ENCODE results near the gene LDB3.

LDB3 gene

GRCh38 chr10:86651631-86652331 is 16.5 kb upstream of the LDB3 start:
- no peak for DNase-seq (ENCODE audit: low read depth)

- DNase-seq (ENCODE audit: low read depth) = no peak
These were observed 15.7 kb upstream of the LDB3 start for GRCh38 chr10:86652361-86653202.

GRCh38 chr10:86653379-86653778 is 14.9 kb upstream of the LDB3 start:
- no peak for DNase-seq (ENCODE audit: low read depth)

GRCh38 chr10:86653987-86654386 is 14.3 kb upstream of the LDB3 start:
- no peak for DNase-seq (ENCODE audit: low read depth)

GRCh38 chr10:86654411-86655172 is 13.7 kb upstream of the LDB3 start, which contains the start of gene OPN4:
OPN4 (plus strand) TSS chr10:86654547; CDS start chr10:86654784, 237 bp downstream.
- DNase-seq (ENCODE audit: low read depth) = no peak

GRCh38 chr10:86655173-86655540 is 13.2 kb upstream of the LDB3 start:
- no peak for DNase-seq (ENCODE audit: low read depth)

- no peak for DNase-seq (ENCODE audit: low read depth)
These were observed 12.7 kb upstream of the LDB3 start for GRCh38 chr10:86655596-86655995.

GRCh38 chr10:86657011-86657395 is 11.3 kb upstream of the LDB3 start:
- DNase-seq (ENCODE audit: low read depth) = no peak

- no peak for DNase-seq (ENCODE audit: low read depth)
These were observed 10.8 kb upstream of the LDB3 start for GRCh38 chr10:86657396-86658011.

- DNase-seq (ENCODE audit: low read depth) = no peak
These were observed 10.0 kb upstream of the LDB3 start for GRCh38 chr10:86658261-86658741.

GRCh38 chr10:86658751-86659150 is 9.6 kb upstream of the LDB3 start:
- DNase-seq (ENCODE audit: low read depth) = no peak

- DNase-seq (ENCODE audit: low read depth) = no peak
These were observed 9.1 kb upstream of the LDB3 start for GRCh38 chr10:86659161-86659691.

- DNase-seq (ENCODE audit: low read depth) = no peak
These were observed 8.4 kb upstream of the LDB3 start for GRCh38 chr10:86659721-86660453.

GRCh38 chr10:86661161-86662025 is 6.9 kb upstream of the LDB3 start:
- DNase-seq (ENCODE audit: low read depth) = no peak

GRCh38 chr10:86662186-86663045 is 5.9 kb upstream of the LDB3 start:
- DNase-seq (ENCODE audit: low read depth) = no peak

- DNase-seq (ENCODE audit: low read depth) = no peak
These were observed 5.3 kb upstream of the LDB3 start for GRCh38 chr10:86663046-86663345.

GRCh38 chr10:86663576-86664339 is 4.6 kb upstream of the LDB3 start:
- DNase-seq (ENCODE audit: low read depth) = no peak
